CD4-positive, alpha-beta memory T cell (primary cell): ENCODE data around the gene ZSCAN10. TPM values are rescaled to one million over a fixed set of nuclear protein-coding genes. Genes with fewer than 3 reads are reported as not detected.

Source experiments
- CTCF ChIA-PET: fragments of 350-600 bp; sonication (Branson Sonifier 250); formaldehyde crosslinking; loops from one replicate; lab custom pipeline; 2021; ENCODE audit warnings: inconsistent platforms; ENCODE audit not compliant: partially characterized antibody; lab: Charles Lee
- POLR2A ChIA-PET: fragments of 350-600 bp; sonication (Branson Sonifier 250); formaldehyde crosslinking; loops from one replicate; lab custom pipeline; 2021; ENCODE audit not compliant: partially characterized antibody; lab: Charles Lee
- DNase-seq, 5 donors: peaks; one replicate each; pipeline versions ENCODE4 v3.0.0 to v3.0.0-alpha.2; 2020 to 2022; ENCODE audit warnings: mixed read lengths in 1 of 5
- H3K27ac ChIP-seq: one replicate; pipeline ENCODE4 v1.7.0; 2013; ENCODE audit warnings: low read depth, low read length
- H3K27me3 ChIP-seq: 2 replicates; pipeline ENCODE4 v1.7.0; 2013; ENCODE audit warnings: mild to moderate bottlenecking, low read length, moderate library complexity; ENCODE audit not compliant: insufficient read depth
- H3K36me3 ChIP-seq: 2 replicates; pipeline ENCODE4 v1.7.0; 2013; ENCODE audit warnings: mild to moderate bottlenecking, low read length, moderate library complexity; ENCODE audit not compliant: insufficient read depth
- H3K4me1 ChIP-seq: 2 replicates; pipeline ENCODE4 v1.7.0; 2013; ENCODE audit warnings: mild to moderate bottlenecking, low read length, moderate library complexity; ENCODE audit not compliant: insufficient read depth
- H3K4me3 ChIP-seq, 2 donors: one replicate each; pipeline ENCODE4 v1.7.0; 2013; ENCODE audit warnings: low read length in 2 of 2, mild to moderate bottlenecking in 1 of 2
- H3K9me3 ChIP-seq, 2 donors: one replicate each; pipeline ENCODE4 v1.7.0; 2013; ENCODE audit warnings: low read length in 2 of 2, control low read depth in 1 of 2; ENCODE audit not compliant: control insufficient read depth in 1 of 2
- H3K27ac Mint-ChIP-seq, 7 donors: one replicate each; pipeline ENCODE4 v1.8.0; 2020 to 2021; ENCODE audit warnings: mixed read lengths in 7 of 7, mild to moderate bottlenecking in 6 of 7, inconsistent platforms in 3 of 7, moderate library complexity in 3 of 7
- H3K27me3 Mint-ChIP-seq, 2 donors: one replicate each; pipeline ENCODE4 v1.8.0; 2020 to 2021; ENCODE audit warnings: mixed read lengths in 2 of 2
- H3K36me3 Mint-ChIP-seq, 2 donors: one replicate each; pipeline ENCODE4 v1.8.0; 2020 to 2021; ENCODE audit warnings: mixed read lengths in 2 of 2, inconsistent platforms in 1 of 2, mild to moderate bottlenecking in 1 of 2
- H3K4me1 Mint-ChIP-seq, 4 donors: one replicate each; pipeline ENCODE4 v1.8.0; 2020 to 2021; ENCODE audit warnings: mixed read lengths in 4 of 4, mild to moderate bottlenecking in 1 of 4
- H3K4me3 Mint-ChIP-seq, 8 donors: one replicate each; pipeline ENCODE4 v1.8.0; 2020 to 2021; ENCODE audit warnings: mixed read lengths in 8 of 8, mild to moderate bottlenecking in 7 of 8, moderate library complexity in 6 of 8, inconsistent platforms in 3 of 8
- H3K9me3 Mint-ChIP-seq, 8 donors: one replicate each; pipeline ENCODE4 v1.8.0; 2020 to 2021; ENCODE audit warnings: mixed read lengths in 8 of 8, mild to moderate bottlenecking in 5 of 8, inconsistent platforms in 3 of 8, moderate library complexity in 1 of 8
- intact Hi-C: fragments of 100-400 bp; cut with micrococcal nuclease; formaldehyde crosslinking; loops from one replicate; pipeline ENCODE4 v1.15.1; 2023
- polyA plus RNA-seq, 2 donors: library from polyadenylated mRNA; unstranded; fragments of 300-500 nt; fragmentation: Illumina TruSeq; gene quantifications; one replicate each; pipeline ENCODE4 v1.2.3, GENCODE V29; 2021
- total RNA-seq, 2 experiments: library from RNA; stranded (reverse); gene quantifications; one replicate each; pipeline ENCODE4 v1.2.3, GENCODE V29; 2021

The ZSCAN10 gene
- total and polyA plus RNA-seq, 4 experiments from 2014 or later: 0.15 TPM; not detected in 3

GRCh38 chr16:3092501-3092941, 6.6 kb downstream of the ZSCAN10 start:
- intact Hi-C loops: no loop called here
- Histone ChIP-seq H3K27ac (no peak overlapping the region), H3K9me3 (no peaks in the 10 kb centered on the region), H3K36me3 (no peaks in the 10 kb centered on the region), H3K4me3 (no peak overlapping the region), H3K27me3 (no peaks in the 10 kb centered on the region), H3K4me1 (peaks cover 48% of the 10 kb centered on the region)
- Mint-ChIP-seq H3K4me3 (no peak overlapping the region), H3K27ac (peak overlapping the region in 1 of 7 donors; percentile 35), H3K27me3 (no peaks in the 10 kb centered on the region), H3K4me1 (peaks cover 16 to 54% (median 40%) of the 10 kb centered on the region in 4 donors), H3K36me3 (no peaks in the 10 kb centered on the region), H3K9me3 (no peaks in the 10 kb centered on the region)
- CTCF ChIA-PET: interaction anchor here (1.0 to 17.8 kb wide), 6 partner anchors 10 to 75 kb away, joined by 3 to 376 read pairs (median 9); partner anchors contain the start of genes IL32 and ZNF213
- POLR2A ChIA-PET: interaction anchor here (1.0 to 4.4 kb wide), 6 partner anchors 16 to 42 kb away, joined by 3 to 37 read pairs (median 6); partner anchors contain the start of gene ZNF213
- DNase-seq: no peak

GRCh38 chr16:3091551-3091950, 7.5 kb downstream of the ZSCAN10 start:
- peaks cover 15 to 55% (median 37%) of the 10 kb centered on the region in 4 donors for H3K4me1 Mint-ChIP-seq
- no peaks in the 10 kb centered on the region for H3K9me3 Mint-ChIP-seq
- DNase-seq: no peak
- H3K9me3 ChIP-seq: no peaks in the 10 kb centered on the region
- peak overlapping the region in 2 of 7 donors; percentile 20 to 66 for H3K27ac Mint-ChIP-seq
- no peaks in the 10 kb centered on the region for H3K36me3 ChIP-seq
- no peak overlapping the region for H3K4me3 Mint-ChIP-seq
- no peaks in the 10 kb centered on the region for H3K27me3 Mint-ChIP-seq
- intact Hi-C loops: no loop called here
- no peaks in the 10 kb centered on the region for H3K27me3 ChIP-seq
- H3K4me3 ChIP-seq: no peak overlapping the region
- POLR2A ChIA-PET: interaction anchor here (1.1 to 4.4 kb wide), 4 partner anchors 15 to 35 kb away, joined by 3 to 37 read pairs (median 5); no protein-coding TSS in a partner anchor
- no peaks in the 10 kb centered on the region for H3K36me3 Mint-ChIP-seq
- H3K27ac ChIP-seq: no peak overlapping the region
- CTCF ChIA-PET: interaction anchor here (1.1 to 17.8 kb wide), 8 partner anchors 10 to 77 kb away, joined by 3 to 376 read pairs (median 8); partner anchors contain the start of genes IL32 and ZNF213
- peaks cover 57% of the 10 kb centered on the region for H3K4me1 ChIP-seq

- no peaks in the 10 kb centered on the region for H3K27me3 Mint-ChIP-seq
- no peaks in the 10 kb centered on the region for H3K9me3 ChIP-seq
- CTCF ChIA-PET: interaction anchor here (1.4 to 17.8 kb wide), 7 partner anchors 11 to 62 kb away, joined by 3 to 376 read pairs (median 15); partner anchors contain the start of genes IL32 and ZNF213
- POLR2A ChIA-PET: interaction anchor here (0.7 to 5.2 kb wide), 7 partner anchors 10 to 25 kb away, joined by 3 to 75 read pairs (median 3); partner anchors contain the start of gene IL32
- H3K27ac Mint-ChIP-seq: peak overlapping the region in 1 of 7 donors; percentile 22
- DNase-seq: no peak
- H3K4me1 Mint-ChIP-seq: peaks cover 19 to 57% (median 35%) of the 10 kb centered on the region in 4 donors
- intact Hi-C loops: no loop called here
- no peaks in the 10 kb centered on the region for H3K36me3 ChIP-seq
- no peaks in the 10 kb centered on the region for H3K36me3 Mint-ChIP-seq
- H3K4me1 ChIP-seq: peaks cover 50% of the 10 kb centered on the region
- no peak overlapping the region for H3K27ac ChIP-seq
- no peaks in the 10 kb centered on the region for H3K27me3 ChIP-seq
- H3K4me3 Mint-ChIP-seq: no peak overlapping the region
- no peaks in the 10 kb centered on the region for H3K9me3 Mint-ChIP-seq
- no peak overlapping the region for H3K4me3 ChIP-seq
Observed at GRCh38 chr16:3089717-3090592, 9.1 kb downstream of the ZSCAN10 start.

GRCh38 chr16:3088925-3089716, 10.0 kb downstream of the ZSCAN10 start:
- peaks cover 18 to 56% (median 33%) of the 10 kb centered on the region in 4 donors for H3K4me1 Mint-ChIP-seq
- intact Hi-C loops: no loop called here
- Histone ChIP-seq H3K4me1 (peaks cover 41% of the 10 kb centered on the region), H3K27me3 (no peaks in the 10 kb centered on the region), H3K36me3 (no peaks in the 10 kb centered on the region), H3K4me3 (no peak overlapping the region), H3K9me3 (no peaks in the 10 kb centered on the region), H3K27ac (no peak overlapping the region)
- H3K27me3 Mint-ChIP-seq: no peaks in the 10 kb centered on the region
- no peaks in the 10 kb centered on the region for H3K9me3 Mint-ChIP-seq
- no peak overlapping the region for H3K4me3 Mint-ChIP-seq
- peak overlapping the region in 3 of 7 donors; percentile 27 to 63 (median 35) for H3K27ac Mint-ChIP-seq
- CTCF ChIA-PET: interaction anchor here (0.6 to 17.5 kb wide), 8 partner anchors 8 to 61 kb away, joined by 3 to 249 read pairs (median 9); partner anchors contain the start of gene IL32
- H3K36me3 Mint-ChIP-seq: no peaks in the 10 kb centered on the region
- POLR2A ChIA-PET: interaction anchor here (0.9 to 5.2 kb wide), 4 partner anchors 11 to 24 kb away, joined by 3 to 75 read pairs (median 4); partner anchors contain the start of gene IL32
- no peak for DNase-seq

- Histone ChIP-seq H3K36me3 (no peaks in the 10 kb centered on the region), H3K27me3 (no peaks in the 10 kb centered on the region), H3K4me3 (no peak overlapping the region), H3K27ac (no peak overlapping the region), H3K9me3 (no peaks in the 10 kb centered on the region), H3K4me1 (peaks cover 39% of the 10 kb centered on the region)
- CTCF ChIA-PET: interaction anchor here (0.6 to 17.5 kb wide), 7 partner anchors 9 to 60 kb away, joined by 3 to 249 read pairs (median 7); partner anchors contain the start of gene IL32
- peak overlapping the region in 3 of 8 donors; percentile 22 to 68 (median 60) for H3K4me3 Mint-ChIP-seq
- H3K9me3 Mint-ChIP-seq: no peaks in the 10 kb centered on the region
- H3K4me1 Mint-ChIP-seq: peaks cover 20 to 61% (median 35%) of the 10 kb centered on the region in 4 donors
- no peak for DNase-seq
- POLR2A ChIA-PET: interaction anchor here (0.9 to 5.2 kb wide), 2 partner anchors 12 to 13 kb away, joined by 3 to 75 read pairs; no protein-coding TSS in a partner anchor
- H3K36me3 Mint-ChIP-seq: no peaks in the 10 kb centered on the region
- no peaks in the 10 kb centered on the region for H3K27me3 Mint-ChIP-seq
- peak overlapping the region in 4 of 7 donors; percentile 13 to 88 (median 45) for H3K27ac Mint-ChIP-seq
- intact Hi-C loops: no loop called here
Observed at GRCh38 chr16:3088450-3088849, 10.6 kb downstream of the ZSCAN10 start.
